Lower leg skin (tissue), 4 donors: ENCODE data around the gene RPUSD1. TPM values are rescaled to one million over a fixed set of nuclear protein-coding genes. Genes with fewer than 3 reads are reported as not detected.

Experiments used
- DNase-seq, 2 donors: peaks; one replicate each; pipeline ENCODE4 v3.0.0-alpha.2; 2019; ENCODE audit warnings: low spot score in 2 of 2
- H3K4me3 ChIP-seq: fragments of 200-600 bp; sonication (generic); 2 replicates; pipeline ENCODE4 v1.5.1; 2017; ENCODE audit warnings: mild to moderate bottlenecking, low read depth; ENCODE audit not compliant: poor library complexity, severe bottlenecking
- CTCF ChIP-seq, 3 donors: fragments of 450-650 bp; IDR thresholded peaks; one replicate each; pipeline ENCODE4 v1.5.1; 2016; ENCODE audit warnings: antibody characterized with exemption in 3 of 3, mild to moderate bottlenecking in 3 of 3, moderate library complexity in 2 of 3
- POLR2A ChIP-seq, 2 donors: fragments of 450-650 bp; IDR thresholded peaks; one replicate each; pipeline ENCODE4 v1.6.1; 2016 to 2017; ENCODE audit warnings: antibody characterized with exemption in 2 of 2, mild to moderate bottlenecking in 1 of 2, moderate library complexity in 1 of 2
- WGBS, 2 donors: methylation state at CpG; one replicate each; pipeline ENCODE4 v1.1.5; 2018; 5-methylcytosine and 5-hydroxymethylcytosine counted together
- intact Hi-C: fragments of 100-400 bp; cut with DNase I; formaldehyde crosslinking; loops from one replicate; pipeline ENCODE4 v1.15.0; 2023; ENCODE audit warnings: low total_unique reads
- total RNA-seq, 4 donors: library from RNA; depleted of rRNA; stranded (reverse); fragments of >200 nt; gene quantifications; one replicate each; pipeline ENCODE4 v1.1.0, GENCODE V29; 2016

Gene RPUSD1
- total RNA-seq, 4 donors from 2014 or later = 20.2 to 27.9 (median 25.5) TPM

GRCh38 chr16:799111-799947, 11.1 kb upstream of the RPUSD1 start:
- WGBS, 2 donors = 49 to 59% methylated on average over 20 to 22 of the region's 22 CpGs
- intact Hi-C loops = no loop called here
- no peak for DNase-seq
- no peak overlapping the region for H3K4me3 ChIP-seq
- TF ChIP-seq POLR2A (IDR thresholded peaks at IDR 0.05) (no peak), CTCF (IDR thresholded peaks at IDR 0.05) (no peak)

- TF ChIP-seq POLR2A (IDR thresholded peaks at IDR 0.05) (no peak), CTCF (IDR thresholded peaks at IDR 0.05) (no peak)
- WGBS, 2 donors = 85 to 88% methylated on average over 12 to 19 of the region's 19 CpGs
- DNase-seq = no peak
- H3K4me3 ChIP-seq = no peak overlapping the region
- intact Hi-C loops = no loop called here
Measured at GRCh38 chr16:798666-799065, 10.5 kb upstream of the RPUSD1 start.

GRCh38 chr16:797686-798085, 9.5 kb upstream of the RPUSD1 start:
- 94 to 95% methylated on average over 22 of the region's 22 CpGs for WGBS, 2 donors
- no peak for DNase-seq
- no peak overlapping the region for H3K4me3 ChIP-seq

DNA sequence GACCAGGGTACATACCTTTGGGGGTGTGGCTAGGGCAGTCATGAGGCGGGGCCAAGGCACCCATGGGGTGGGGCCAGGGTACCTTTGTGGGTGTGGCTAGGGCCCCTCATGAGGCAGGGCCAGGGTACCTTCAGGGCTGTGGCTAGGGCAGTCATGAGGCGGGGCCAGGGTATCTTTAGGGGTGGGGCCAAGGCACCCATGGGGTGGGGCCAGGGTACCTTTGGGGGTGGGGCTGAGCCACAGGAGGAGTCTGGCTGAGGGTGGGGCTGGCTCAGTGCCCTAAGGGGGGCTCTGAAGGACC, 8.9 kb upstream of the RPUSD1 start:
- TF ChIP-seq CTCF (IDR thresholded peaks at IDR 0.05) = no peak
- TF ChIP-seq POLR2A (IDR thresholded peaks at IDR 0.05) = no peak
- intact Hi-C loops = no loop called here
- 95 to 100% methylated on average over 2 of the region's 2 CpGs for WGBS, 2 donors
- DNase-seq = no peak
- H3K4me3 ChIP-seq = no peak overlapping the region

More at GRCh38 chr16:797686-798085, 9.5 kb upstream of the RPUSD1 start:
- TF ChIP-seq CTCF (IDR thresholded peaks at IDR 0.05) = no peak
- TF ChIP-seq POLR2A (IDR thresholded peaks at IDR 0.05) = no peak
- intact Hi-C loops = no loop called here

GRCh38 chr16:796296-797119, 8.3 kb upstream of the RPUSD1 start:
- WGBS, 2 donors = 92 to 94% methylated on average over 30 to 34 of the region's 38 CpGs
- intact Hi-C loops = no loop called here
- TF ChIP-seq CTCF (IDR thresholded peaks at IDR 0.05) (no peak), POLR2A (IDR thresholded peaks at IDR 0.05) (no peak)
- no peak for DNase-seq
- H3K4me3 ChIP-seq = no peak overlapping the region
